ENCODE data around the gene CLDN18. TPM values are rescaled to one million over a fixed set of nuclear protein-coding genes. Genes with fewer than 3 reads are reported as not detected.

The CLDN18 gene
- total RNA-seq, 1 experiment from 2014 or later: 0.13 TPM

GRCh38 chr3:138072796-138073195, 62.8 kb downstream of the CLDN18 start:
- no peak for TF ChIP-seq NR2C2 (CRISPR knock-in tag; IDR thresholded peaks at IDR 0.05)
- peak; percentile 65; the same call in 1 of the 2 replicates for TF ChIP-seq NFE2L1 (CRISPR knock-in tag; IDR thresholded peaks at IDR 0.05)
- no peak for TF ChIP-seq ZNF423 (CRISPR knock-in tag; IDR thresholded peaks at IDR 0.05)
- TF ChIP-seq, protein P1, sequence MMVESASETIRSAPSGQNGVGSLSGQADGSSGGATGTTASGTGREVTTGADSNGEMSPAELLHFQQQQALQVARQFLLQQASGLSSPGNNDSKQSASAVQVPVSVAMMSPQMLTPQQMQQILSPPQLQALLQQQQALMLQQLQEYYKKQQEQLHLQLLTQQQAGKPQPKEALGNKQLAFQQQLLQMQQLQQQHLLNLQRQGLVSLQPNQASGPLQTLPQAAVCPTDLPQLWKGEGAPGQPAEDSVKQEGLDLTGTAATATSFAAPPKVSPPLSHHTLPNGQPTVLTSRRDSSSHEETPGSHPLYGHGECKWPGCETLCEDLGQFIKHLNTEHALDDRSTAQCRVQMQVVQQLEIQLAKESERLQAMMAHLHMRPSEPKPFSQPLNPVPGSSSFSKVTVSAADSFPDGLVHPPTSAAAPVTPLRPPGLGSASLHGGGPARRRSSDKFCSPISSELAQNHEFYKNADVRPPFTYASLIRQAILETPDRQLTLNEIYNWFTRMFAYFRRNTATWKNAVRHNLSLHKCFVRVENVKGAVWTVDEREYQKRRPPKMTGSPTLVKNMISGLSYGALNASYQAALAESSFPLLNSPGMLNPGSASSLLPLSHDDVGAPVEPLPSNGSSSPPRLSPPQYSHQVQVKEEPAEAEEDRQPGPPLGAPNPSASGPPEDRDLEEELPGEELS (CRISPR knock-in tag; IDR thresholded peaks at IDR 0.05): no peak
- peak; percentile 31 for ATAC-seq
- H3K4me1 Mint-ChIP-seq: peaks cover 18% of the 10 kb centered on the region
- peaks cover 27% of the 10 kb centered on the region for H3K36me3 Mint-ChIP-seq
- peak; percentile 19 for DNase-seq (ENCODE audit: low spot score)
- H3K4me3 Mint-ChIP-seq: no peak overlapping the region
- H3K27me3 Mint-ChIP-seq (ENCODE audit: low read depth): no peaks in the 10 kb centered on the region
- peak overlapping the region; percentile 21 for H3K27ac Mint-ChIP-seq
- POLR2A ChIA-PET: no interaction called here
- CTCF ChIA-PET: interaction anchor here (1.1 to 3.4 kb wide), 5 partner anchors 9 to 47 kb away, joined by 4 to 20 read pairs (median 5); partner anchors contain the start of gene DZIP1L
- peaks cover 8% of the 10 kb centered on the region for H3K9me3 Mint-ChIP-seq

GRCh38 chr3:138078096-138078495, 68.1 kb downstream of the CLDN18 start:
- peaks cover 8% of the 10 kb centered on the region for H3K9me3 Mint-ChIP-seq
- H3K36me3 Mint-ChIP-seq: peaks cover 27% of the 10 kb centered on the region
- H3K27ac Mint-ChIP-seq: no peak overlapping the region
- POLR2A ChIA-PET: no interaction called here
- CTCF ChIA-PET: no interaction called here
- DNase-seq (ENCODE audit: low spot score) (no peak), ATAC-seq (no peak)
- TF ChIP-seq, protein P2, sequence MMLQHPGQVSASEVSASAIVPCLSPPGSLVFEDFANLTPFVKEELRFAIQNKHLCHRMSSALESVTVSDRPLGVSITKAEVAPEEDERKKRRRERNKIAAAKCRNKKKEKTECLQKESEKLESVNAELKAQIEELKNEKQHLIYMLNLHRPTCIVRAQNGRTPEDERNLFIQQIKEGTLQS (CRISPR knock-in tag; conservative IDR thresholded peaks at IDR 0.05): no peak
- TF ChIP-seq ETV6 (CRISPR knock-in tag; IDR thresholded peaks at IDR 0.05): no peak
- TF ChIP-seq GABPB1 (CRISPR knock-in tag; IDR thresholded peaks at IDR 0.05): no peak
- TF ChIP-seq NR2C2 (CRISPR knock-in tag; IDR thresholded peaks at IDR 0.05): no peak
- TF ChIP-seq ESRRA (CRISPR knock-in tag; IDR thresholded peaks at IDR 0.05; ENCODE audit: borderline replicate concordance): no peak
- no peak for TF ChIP-seq ZMAT4 (CRISPR knock-in tag; IDR thresholded peaks at IDR 0.05)
- TF ChIP-seq RORB (CRISPR knock-in tag; IDR thresholded peaks at IDR 0.05): no peak
- no peak for TF ChIP-seq ZBTB43 (CRISPR knock-in tag; IDR thresholded peaks at IDR 0.05)
- TF ChIP-seq SP1 (CRISPR knock-in tag; conservative IDR thresholded peaks at IDR 0.05): no peak
- no peak for TF ChIP-seq JUN (CRISPR knock-in tag; IDR thresholded peaks at IDR 0.05)
- TF ChIP-seq TEAD1 (CRISPR knock-in tag; IDR thresholded peaks at IDR 0.05): no peak
- no peak for TF ChIP-seq CDX4 (CRISPR knock-in tag; IDR thresholded peaks at IDR 0.05; ENCODE audit: borderline replicate concordance)
- TF ChIP-seq USF1 (CRISPR knock-in tag; IDR thresholded peaks at IDR 0.05): no peak
- H3K4me1 Mint-ChIP-seq: peaks cover 9% of the 10 kb centered on the region
- no peak overlapping the region for H3K4me3 Mint-ChIP-seq
- no peaks in the 10 kb centered on the region for H3K27me3 Mint-ChIP-seq (ENCODE audit: low read depth)

DNA sequence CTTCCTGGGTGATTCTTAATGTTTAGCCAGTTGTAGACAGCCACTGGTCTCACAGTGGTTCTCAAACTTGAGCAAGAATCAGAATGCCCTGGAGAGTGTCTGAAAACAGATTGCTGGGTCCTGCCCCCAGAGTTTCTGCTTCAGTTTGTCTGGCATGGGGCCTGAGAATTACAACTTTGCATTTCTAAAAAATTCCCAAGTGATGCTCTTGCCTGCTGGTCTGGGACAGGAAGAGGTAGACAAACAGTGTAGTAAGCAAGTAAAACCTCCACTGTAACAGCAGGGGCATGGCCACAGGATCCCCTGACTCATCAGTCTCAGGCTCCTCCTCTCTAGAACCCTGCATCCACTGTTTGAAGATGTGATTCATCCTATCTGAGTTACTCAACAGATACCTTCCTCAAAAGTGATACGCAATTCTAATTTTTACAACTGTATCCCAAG, 69.0 kb downstream of the CLDN18 start:
- ChIA-PET CTCF (interaction anchor here (2.8 kb wide), 1 partner anchor 40 kb away, joined by 13 read pairs; no protein-coding TSS in a partner anchor), POLR2A (no interaction called here)
- Mint-ChIP-seq H3K4me1 (0 out of 2 replicates have a peak, but pooled peaks cover 5% of the 10 kb centered on the region), H3K27ac (no peak overlapping the region), H3K4me3 (no peak overlapping the region), H3K27me3 (ENCODE audit: low read depth) (no peaks in the 10 kb centered on the region), H3K9me3 (peaks cover 8% of the 10 kb centered on the region), H3K36me3 (peaks cover 31% of the 10 kb centered on the region)
- ATAC-seq (no peak), DNase-seq (ENCODE audit: low spot score) (no peak)
- TF ChIP-seq ZNF416 (CRISPR knock-in tag; IDR thresholded peaks at IDR 0.05): no peak
- no peak for TF ChIP-seq ZBTB43 (CRISPR knock-in tag; IDR thresholded peaks at IDR 0.05)
- no peak for TF ChIP-seq ZNF219 (CRISPR knock-in tag; IDR thresholded peaks at IDR 0.05; ENCODE audit: borderline replicate concordance)
- TF ChIP-seq CREM (CRISPR knock-in tag; IDR thresholded peaks at IDR 0.05): no peak
- no peak for TF ChIP-seq FOXJ3 (CRISPR knock-in tag; IDR thresholded peaks at IDR 0.05; ENCODE audit: borderline replicate concordance)
- TF ChIP-seq ZNF425 (CRISPR knock-in tag; conservative IDR thresholded peaks at IDR 0.05): no peak
- no peak for TF ChIP-seq IRF2 (CRISPR knock-in tag; IDR thresholded peaks at IDR 0.05; ENCODE audit: borderline replicate concordance, low read depth)
- no peak for TF ChIP-seq SP1 (CRISPR knock-in tag; conservative IDR thresholded peaks at IDR 0.05)
- TF ChIP-seq ZNF138 (CRISPR knock-in tag; conservative IDR thresholded peaks at IDR 0.05): no peak
- no peak for TF ChIP-seq NR3C1 (CRISPR knock-in tag; conservative IDR thresholded peaks at IDR 0.05; ENCODE audit: low read depth)
- TF ChIP-seq HMGA2 (CRISPR knock-in tag; IDR thresholded peaks at IDR 0.05): no peak
